OCI-LY1 (cell line): ENCODE results near the gene NOVA1.

Experiments used
- H2AFZ ChIP-seq: fragments of 200-600 bp; sonication (generic), shearing (Covaris generic); 2 replicates; pipeline ENCODE4 v1.6.0; 2014; ENCODE audit warnings: antibody characterized with exemption, mild to moderate bottlenecking, low read length
- H3F3A ChIP-seq: fragments of 200-600 bp; sonication (generic), shearing (Covaris generic); 2 replicates; pipeline ENCODE4 v1.6.0; 2014; ENCODE audit warnings: mild to moderate bottlenecking, antibody characterized with exemption, low read length, moderate library complexity; ENCODE audit not compliant: insufficient read depth
- H3K27ac ChIP-seq: fragments of 200-600 bp; sonication (generic); 2 replicates; pipeline ENCODE4 v1.5.1; 2014; ENCODE audit warnings: low read length, mixed run types, mild to moderate bottlenecking, low read depth; ENCODE audit not compliant: poor library complexity, severe bottlenecking
- H3K27me3 ChIP-seq: fragments of 200-600 bp; sonication (generic); 2 replicates; pipeline ENCODE4 v1.6.0; 2014; ENCODE audit warnings: antibody characterized with exemption, mild to moderate bottlenecking, low read length, moderate library complexity; ENCODE audit not compliant: insufficient read depth
- H3K36me3 ChIP-seq: fragments of 200-600 bp; sonication (generic); 2 replicates; pipeline ENCODE4 v1.6.1; 2014; ENCODE audit warnings: mild to moderate bottlenecking, antibody characterized with exemption, low read length, moderate library complexity, mixed read lengths; ENCODE audit not compliant: insufficient read depth
- H3K4me1 ChIP-seq: fragments of 200-600 bp; sonication (generic); 2 replicates; pipeline ENCODE4 v1.5.1; 2014; ENCODE audit warnings: mild to moderate bottlenecking, low read length, moderate library complexity; ENCODE audit not compliant: insufficient read depth, severe bottlenecking
- H3K4me2 ChIP-seq: fragments of 200-600 bp; sonication (generic), shearing (Covaris generic); 2 replicates; pipeline ENCODE4 v1.6.1; 2014; ENCODE audit warnings: low read length
- H3K4me3 ChIP-seq: fragments of 200-600 bp; sonication (generic); 2 replicates; pipeline ENCODE4 v1.5.1; 2014; ENCODE audit warnings: low read length, low read depth, mild to moderate bottlenecking, mixed read lengths; ENCODE audit not compliant: poor library complexity, severe bottlenecking
- H3K79me2 ChIP-seq: fragments of 200-600 bp; shearing (Covaris generic); 2 replicates; pipeline ENCODE4 v1.6.1; 2016; ENCODE audit warnings: mixed run types, low read length, mixed read lengths; ENCODE audit not compliant: insufficient read depth
- H3K9ac ChIP-seq: fragments of 200-600 bp; sonication (generic), shearing (Covaris generic); 2 replicates; pipeline ENCODE4 v1.6.1; 2014; ENCODE audit warnings: mild to moderate bottlenecking, low read length, mixed read lengths
- H3K9me2 ChIP-seq: fragments of 200-600 bp; sonication (generic), shearing (Covaris generic); 2 replicates; pipeline ENCODE4 v1.6.1; 2014; ENCODE audit warnings: low read depth, mild to moderate bottlenecking, low read length, mixed read lengths
- H3K9me3 ChIP-seq: fragments of 200-600 bp; shearing (Covaris generic); 2 replicates; pipeline ENCODE4 v1.6.1; 2014; ENCODE audit warnings: low read length, mixed read lengths
- H4K20me1 ChIP-seq: fragments of 200-600 bp; sonication (generic), shearing (Covaris generic); 2 replicates; pipeline ENCODE4 v1.6.0; 2016; ENCODE audit warnings: mild to moderate bottlenecking, low read length; ENCODE audit not compliant: insufficient read depth
- EZH2 ChIP-seq: fragments of 200-600 bp; sonication (generic), shearing (Covaris generic); IDR thresholded peaks from 2 replicates; pipeline ENCODE4 v1.8.0; 2017; ENCODE audit warnings: borderline replicate concordance, mixed run types, mild to moderate bottlenecking, antibody characterized with exemption, low read length, moderate library complexity, mixed read lengths
- TF ChIP-seq, protein P1 (sequence below): fragments of 200-600 bp; sonication (generic), shearing (Covaris generic); IDR thresholded peaks from 2 replicates; pipeline ENCODE4 v1.5.1; 2017; ENCODE audit warnings: mild to moderate bottlenecking, antibody characterized with exemption, low read length, moderate library complexity, mixed read lengths

NOVA1 gene

DNA sequence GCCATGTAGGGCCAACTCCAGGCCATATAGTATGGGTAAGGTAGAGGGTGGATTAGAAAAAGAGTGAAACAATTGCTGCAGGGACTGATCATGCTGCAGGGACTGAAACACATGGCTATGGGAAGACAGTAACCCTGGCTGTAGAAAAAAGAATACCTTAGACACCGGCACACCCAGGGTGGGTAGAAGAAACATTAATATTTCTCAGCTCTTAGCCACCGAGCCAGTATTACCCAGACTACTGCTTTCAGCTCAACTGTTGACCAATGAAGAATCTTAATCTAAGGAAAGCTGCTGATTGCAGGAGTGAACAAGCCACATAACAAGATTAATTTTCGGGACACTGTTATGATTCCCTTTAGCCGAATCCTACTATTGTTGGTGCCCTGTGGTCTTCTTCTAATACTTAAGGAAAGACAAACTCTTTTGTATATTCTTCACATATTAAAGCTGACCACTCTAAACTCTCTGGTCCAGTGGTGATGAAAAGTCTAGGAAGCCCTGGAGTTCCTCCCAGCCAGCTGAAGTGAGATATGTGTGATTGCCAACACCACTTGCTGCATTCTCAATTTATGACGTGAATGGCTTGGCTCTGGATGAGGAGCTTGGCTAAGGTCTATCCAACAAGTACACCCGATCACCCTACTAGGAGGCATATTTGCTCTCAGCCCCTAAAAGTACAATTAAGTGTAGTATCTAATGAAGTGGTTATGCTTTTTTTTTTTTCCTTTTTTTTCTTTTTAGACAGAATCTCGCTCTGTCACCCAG lies 69.2 kb downstream of the NOVA1 start:
- no peak overlapping the region for H3K4me3 ChIP-seq
- H3K36me3 ChIP-seq, result no peaks in the 10 kb centered on the region
- H3K27me3 ChIP-seq, result no peaks in the 10 kb centered on the region
- H3K9me2 ChIP-seq, result no peaks in the 10 kb centered on the region
- TF ChIP-seq, protein P1, sequence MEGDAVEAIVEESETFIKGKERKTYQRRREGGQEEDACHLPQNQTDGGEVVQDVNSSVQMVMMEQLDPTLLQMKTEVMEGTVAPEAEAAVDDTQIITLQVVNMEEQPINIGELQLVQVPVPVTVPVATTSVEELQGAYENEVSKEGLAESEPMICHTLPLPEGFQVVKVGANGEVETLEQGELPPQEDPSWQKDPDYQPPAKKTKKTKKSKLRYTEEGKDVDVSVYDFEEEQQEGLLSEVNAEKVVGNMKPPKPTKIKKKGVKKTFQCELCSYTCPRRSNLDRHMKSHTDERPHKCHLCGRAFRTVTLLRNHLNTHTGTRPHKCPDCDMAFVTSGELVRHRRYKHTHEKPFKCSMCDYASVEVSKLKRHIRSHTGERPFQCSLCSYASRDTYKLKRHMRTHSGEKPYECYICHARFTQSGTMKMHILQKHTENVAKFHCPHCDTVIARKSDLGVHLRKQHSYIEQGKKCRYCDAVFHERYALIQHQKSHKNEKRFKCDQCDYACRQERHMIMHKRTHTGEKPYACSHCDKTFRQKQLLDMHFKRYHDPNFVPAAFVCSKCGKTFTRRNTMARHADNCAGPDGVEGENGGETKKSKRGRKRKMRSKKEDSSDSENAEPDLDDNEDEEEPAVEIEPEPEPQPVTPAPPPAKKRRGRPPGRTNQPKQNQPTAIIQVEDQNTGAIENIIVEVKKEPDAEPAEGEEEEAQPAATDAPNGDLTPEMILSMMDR, result no peak
- no peak for TF ChIP-seq EZH2
- no peak overlapping the region for H2AFZ ChIP-seq
- no peaks in the 10 kb centered on the region for H3F3A ChIP-seq
- no peak overlapping the region for H3K4me2 ChIP-seq
- H4K20me1 ChIP-seq, result no peaks in the 10 kb centered on the region
- no peak overlapping the region for H3K9ac ChIP-seq
- H3K79me2 ChIP-seq, result no peaks in the 10 kb centered on the region
- no peaks in the 10 kb centered on the region for H3K9me3 ChIP-seq
- no peaks in the 10 kb centered on the region for H3K4me1 ChIP-seq
- no peak overlapping the region for H3K27ac ChIP-seq

DNA sequence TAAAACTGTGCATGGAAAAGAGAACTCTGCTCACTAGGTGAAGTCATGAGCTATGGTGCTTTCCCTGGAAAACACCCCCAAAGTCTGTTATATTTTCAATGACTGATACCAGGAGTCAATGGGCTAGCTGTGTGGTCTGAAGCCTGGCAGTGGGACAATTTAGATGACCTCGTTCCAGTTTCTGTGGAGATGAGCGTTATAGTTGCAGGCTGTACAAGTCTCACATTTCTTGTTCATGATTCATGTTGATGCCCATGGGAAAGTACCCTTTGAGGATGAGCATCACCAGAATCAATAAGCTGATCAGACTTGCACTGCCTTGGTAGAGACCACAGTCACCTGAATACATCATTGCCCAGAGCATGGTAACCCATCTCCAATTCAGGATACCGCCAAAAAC lies 70.7 kb downstream of the NOVA1 start:
- H3K9ac ChIP-seq, result no peak overlapping the region
- no peak for TF ChIP-seq EZH2
- TF ChIP-seq, protein P1, result no peak
- no peaks in the 10 kb centered on the region for H3K36me3 ChIP-seq
- H3F3A ChIP-seq, result no peaks in the 10 kb centered on the region
- no peak overlapping the region for H3K4me2 ChIP-seq
- no peaks in the 10 kb centered on the region for H3K4me1 ChIP-seq
- no peak overlapping the region for H3K4me3 ChIP-seq
- no peaks in the 10 kb centered on the region for H3K79me2 ChIP-seq
- H3K9me2 ChIP-seq, result no peaks in the 10 kb centered on the region
- H2AFZ ChIP-seq, result no peak overlapping the region
- H3K27me3 ChIP-seq, result no peaks in the 10 kb centered on the region
- H4K20me1 ChIP-seq, result no peaks in the 10 kb centered on the region
- H3K27ac ChIP-seq, result no peak overlapping the region
- H3K9me3 ChIP-seq, result no peaks in the 10 kb centered on the region

DNA sequence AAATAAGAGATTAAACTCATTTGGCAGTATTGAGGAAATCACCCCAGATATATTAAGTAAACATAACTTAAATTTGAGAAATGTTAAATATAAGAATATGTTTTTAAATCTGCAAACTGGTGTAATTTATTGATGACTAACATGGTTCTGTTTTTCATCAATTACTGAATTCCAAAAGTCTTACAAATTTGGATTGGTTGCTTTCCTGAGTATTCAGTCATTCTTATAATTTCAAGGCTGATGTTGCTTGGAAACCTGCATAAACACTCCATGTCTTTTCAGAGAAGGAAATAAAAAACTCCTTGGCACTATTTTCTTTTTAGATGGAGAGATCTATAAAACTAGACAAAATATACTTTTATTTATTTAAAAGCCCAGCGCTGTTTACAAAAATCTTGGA lies 71.7 kb downstream of the NOVA1 start:
- H3K4me3 ChIP-seq, result no peak overlapping the region
- no peaks in the 10 kb centered on the region for H3K36me3 ChIP-seq
- H4K20me1 ChIP-seq, result no peaks in the 10 kb centered on the region
- no peaks in the 10 kb centered on the region for H3K9me3 ChIP-seq
- no peaks in the 10 kb centered on the region for H3K27me3 ChIP-seq
- no peaks in the 10 kb centered on the region for H3K79me2 ChIP-seq
- H3K4me2 ChIP-seq, result no peak overlapping the region
- H3K9ac ChIP-seq, result no peak overlapping the region
- no peak overlapping the region for H2AFZ ChIP-seq
- H3F3A ChIP-seq, result no peaks in the 10 kb centered on the region
- H3K27ac ChIP-seq, result no peak overlapping the region
- no peaks in the 10 kb centered on the region for H3K4me1 ChIP-seq
- TF ChIP-seq EZH2, result no peak
- TF ChIP-seq, protein P1, result no peak
- H3K9me2 ChIP-seq, result no peaks in the 10 kb centered on the region
